GM23338 (cell line): ENCODE measurements around the gene METTL4.

ENCODE experiments used
- CREB1 ChIP-seq: fragments of 250-450 bp; sonication (Bioruptor Pico); IDR thresholded peaks from 2 replicates; pipeline ENCODE4 v1.5.0; 2020; ENCODE audit warnings: low read depth, mild to moderate bottlenecking, moderate library complexity
- CTCF ChIP-seq, 2 experiments: fragments of 200-600 bp in 1 of 2; sonication (generic) in 1 of 2; conservative IDR thresholded peaks; 2 replicates each; pipeline versions ENCODE4 v1.5.1 to v1.6.1; 2016 to 2017; ENCODE audit warnings: antibody characterized with exemption in 2 of 2, low read depth in 2 of 2, mild to moderate bottlenecking in 2 of 2, moderate library complexity in 1 of 2
- ETS1 ChIP-seq: IDR thresholded peaks from 2 replicates; pipeline ENCODE4 v1.6.1; 2016; ENCODE audit warnings: antibody characterized with exemption
- EZH2 ChIP-seq: fragments of 200-600 bp; sonication (generic); IDR thresholded peaks from one replicate; pipeline ENCODE4 v1.8.0; 2017; ENCODE audit warnings: antibody characterized with exemption, mild to moderate bottlenecking, low read depth; ENCODE audit not compliant: unreplicated experiment
- EZH2phosphoT487 ChIP-seq: fragments of 200-600 bp; sonication (generic); IDR thresholded peaks from one replicate; pipeline ENCODE4 v1.8.1; 2018; ENCODE audit warnings: antibody characterized with exemption; ENCODE audit not compliant: unreplicated experiment
- JUNB ChIP-seq: IDR thresholded peaks from one replicate; pipeline ENCODE4 v1.6.1; 2016; ENCODE audit warnings: antibody characterized with exemption; ENCODE audit not compliant: unreplicated experiment
- POLR2AphosphoS5 ChIP-seq: IDR thresholded peaks from 2 replicates; pipeline ENCODE4 v1.6.1; 2016; ENCODE audit warnings: antibody characterized with exemption, low read depth
- REST ChIP-seq: IDR thresholded peaks from one replicate; pipeline ENCODE4 v1.6.1; 2018; ENCODE audit warnings: antibody characterized with exemption; ENCODE audit not compliant: unreplicated experiment
- STAT1 ChIP-seq: IDR thresholded peaks from one replicate; pipeline ENCODE4 v1.6.1; 2016; ENCODE audit warnings: antibody characterized with exemption; ENCODE audit not compliant: unreplicated experiment
- ZNF114 ChIP-seq: fragments of 250-450 bp; sonication (Bioruptor Pico); IDR thresholded peaks from 2 replicates; pipeline ENCODE4 v1.5.0; 2020; ENCODE audit warnings: mild to moderate bottlenecking, moderate library complexity
- ZNF331 ChIP-seq: fragments of 250-450 bp; sonication (Bioruptor Pico); IDR thresholded peaks from 2 replicates; pipeline ENCODE4 v1.5.0; 2020; ENCODE audit warnings: low read depth, mild to moderate bottlenecking, moderate library complexity

- TF ChIP-seq CREB1 (CRISPR knock-in tag) (no peak), CTCF (conservative IDR thresholded peaks at IDR 0.05; ENCODE audit: low read depth in 2 of 2) (no peak), EZH2 (no peak), POLR2AphosphoS5 (no peak), REST (no peak), ZNF331 (CRISPR knock-in tag) (no peak), ZNF114 (CRISPR knock-in tag) (no peak), JUNB (no peak), STAT1 (no peak), ETS1 (no peak), EZH2phosphoT487 (no peak)
Observed at GRCh38 chr18:2515908-2516625, 55.2 kb downstream of the METTL4 start.
